ENCODE results near the gene COA4. TPM values are rescaled to one million over a fixed set of nuclear protein-coding genes. Genes with fewer than 3 reads are reported as not detected.
A peak's percentile ranks its signal among the peaks of the same experiment; 100 is the strongest.
"Not testable (repeated sequence)": the region's sequence is repeated elsewhere in the genome, so short reads cannot be mapped to it uniquely, and the experiment has no call there.

Gene COA4
- total RNA-seq, 1 donor from 2014 or later: 71.3 TPM

DNA sequence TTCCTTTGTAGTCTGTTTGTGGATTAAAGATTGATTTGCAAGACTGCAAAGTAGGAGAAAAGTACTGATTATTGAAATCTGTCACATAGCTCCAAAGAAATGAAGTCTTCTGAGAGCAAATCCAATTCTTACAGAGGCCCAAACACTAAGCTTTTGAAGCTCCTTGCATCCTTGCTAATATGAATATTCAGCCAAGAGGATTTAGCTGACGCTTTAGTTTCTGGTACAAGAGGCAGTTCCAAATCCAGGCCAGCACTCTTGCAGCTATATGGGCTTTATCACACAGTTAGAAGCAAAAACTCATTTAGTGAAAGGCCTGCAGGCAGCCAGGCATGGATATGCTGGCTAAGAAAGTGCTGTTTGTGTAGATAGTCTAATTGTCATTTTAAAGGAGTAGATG, 12.9 kb upstream of the COA4 start:
- Mint-ChIP-seq H3K9me3 (ENCODE audit: low read depth) (no peaks in the 10 kb centered on the region), H3K27ac (no peak overlapping the region)
- TF ChIP-seq, protein P1, sequence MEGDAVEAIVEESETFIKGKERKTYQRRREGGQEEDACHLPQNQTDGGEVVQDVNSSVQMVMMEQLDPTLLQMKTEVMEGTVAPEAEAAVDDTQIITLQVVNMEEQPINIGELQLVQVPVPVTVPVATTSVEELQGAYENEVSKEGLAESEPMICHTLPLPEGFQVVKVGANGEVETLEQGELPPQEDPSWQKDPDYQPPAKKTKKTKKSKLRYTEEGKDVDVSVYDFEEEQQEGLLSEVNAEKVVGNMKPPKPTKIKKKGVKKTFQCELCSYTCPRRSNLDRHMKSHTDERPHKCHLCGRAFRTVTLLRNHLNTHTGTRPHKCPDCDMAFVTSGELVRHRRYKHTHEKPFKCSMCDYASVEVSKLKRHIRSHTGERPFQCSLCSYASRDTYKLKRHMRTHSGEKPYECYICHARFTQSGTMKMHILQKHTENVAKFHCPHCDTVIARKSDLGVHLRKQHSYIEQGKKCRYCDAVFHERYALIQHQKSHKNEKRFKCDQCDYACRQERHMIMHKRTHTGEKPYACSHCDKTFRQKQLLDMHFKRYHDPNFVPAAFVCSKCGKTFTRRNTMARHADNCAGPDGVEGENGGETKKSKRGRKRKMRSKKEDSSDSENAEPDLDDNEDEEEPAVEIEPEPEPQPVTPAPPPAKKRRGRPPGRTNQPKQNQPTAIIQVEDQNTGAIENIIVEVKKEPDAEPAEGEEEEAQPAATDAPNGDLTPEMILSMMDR (IDR thresholded peaks at IDR 0.05; ENCODE audit: unreplicated experiment): no peak

DNA sequence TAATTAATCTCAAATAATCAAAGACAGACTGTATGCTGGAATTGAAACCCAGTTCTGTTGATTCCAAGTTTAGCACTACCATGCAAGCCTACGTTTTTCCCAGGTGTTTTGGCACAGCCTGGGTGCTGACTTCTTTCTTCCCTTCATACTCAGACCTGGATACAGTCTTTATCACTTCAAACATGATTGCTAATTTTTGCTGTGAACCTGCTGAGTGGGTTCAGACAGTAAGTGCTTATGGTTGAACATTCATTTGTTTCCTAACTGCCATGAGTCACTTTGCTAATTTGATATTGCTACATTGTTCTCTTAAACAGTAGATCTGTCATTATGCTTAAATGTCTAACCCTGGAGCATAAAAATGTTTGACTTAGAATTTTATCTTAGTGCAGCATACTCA, 12.4 kb upstream of the COA4 start:
- peaks cover 11% of the 10 kb centered on the region for H3K36me3 Mint-ChIP-seq (ENCODE audit: insufficient read depth)
- TF ChIP-seq, protein P1 (IDR thresholded peaks at IDR 0.05; ENCODE audit: unreplicated experiment): no peak
- no peaks in the 10 kb centered on the region for H3K27me3 Mint-ChIP-seq
- DNase-seq (ENCODE audit: low spot score, unreplicated experiment): no peak
- H3K4me3 Mint-ChIP-seq (ENCODE audit: low read depth): no peak overlapping the region
- H3K4me1 Mint-ChIP-seq (ENCODE audit: low read depth): no peaks in the 10 kb centered on the region
- H3K9me3 Mint-ChIP-seq (ENCODE audit: low read depth): no peaks in the 10 kb centered on the region
- H3K27ac Mint-ChIP-seq: no peak overlapping the region

More for the DNA sequence above, 12.9 kb upstream of the COA4 start:
- Mint-ChIP-seq H3K4me3 (ENCODE audit: low read depth) (no peak overlapping the region), H3K27me3 (no peaks in the 10 kb centered on the region), H3K36me3 (ENCODE audit: insufficient read depth) (peaks cover 11% of the 10 kb centered on the region), H3K4me1 (ENCODE audit: low read depth) (no peaks in the 10 kb centered on the region)
- no peak for DNase-seq (ENCODE audit: low spot score, unreplicated experiment)

DNA sequence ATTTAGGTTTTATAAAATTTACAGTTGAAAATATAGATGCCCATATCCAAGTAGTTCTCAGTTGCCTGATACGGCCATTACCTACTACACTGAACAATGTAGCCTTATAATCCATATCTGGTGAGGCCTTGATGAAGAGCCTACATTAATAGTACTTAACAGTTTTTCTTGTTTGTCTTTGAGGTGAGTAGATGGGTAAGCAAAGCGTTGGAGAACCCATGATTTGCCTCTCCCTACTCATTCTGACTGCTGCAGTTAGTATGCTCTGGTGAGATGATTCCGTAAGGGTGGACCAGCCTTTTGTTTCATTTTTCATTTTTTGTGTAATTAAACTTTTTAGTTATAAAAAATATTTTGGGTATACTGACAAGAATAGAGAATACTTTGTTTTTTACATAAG, 11.6 kb upstream of the COA4 start:
- H3K36me3 Mint-ChIP-seq (ENCODE audit: insufficient read depth): peaks cover 14% of the 10 kb centered on the region
- TF ChIP-seq, protein P1 (IDR thresholded peaks at IDR 0.05; ENCODE audit: unreplicated experiment): no peak
- no peak overlapping the region for H3K27ac Mint-ChIP-seq
- H3K4me3 Mint-ChIP-seq (ENCODE audit: low read depth): no peak overlapping the region
- no peaks in the 10 kb centered on the region for H3K9me3 Mint-ChIP-seq (ENCODE audit: low read depth)
- H3K27me3 Mint-ChIP-seq: no peaks in the 10 kb centered on the region
- no peaks in the 10 kb centered on the region for H3K4me1 Mint-ChIP-seq (ENCODE audit: low read depth)
- DNase-seq (ENCODE audit: low spot score, unreplicated experiment): no peak

DNA sequence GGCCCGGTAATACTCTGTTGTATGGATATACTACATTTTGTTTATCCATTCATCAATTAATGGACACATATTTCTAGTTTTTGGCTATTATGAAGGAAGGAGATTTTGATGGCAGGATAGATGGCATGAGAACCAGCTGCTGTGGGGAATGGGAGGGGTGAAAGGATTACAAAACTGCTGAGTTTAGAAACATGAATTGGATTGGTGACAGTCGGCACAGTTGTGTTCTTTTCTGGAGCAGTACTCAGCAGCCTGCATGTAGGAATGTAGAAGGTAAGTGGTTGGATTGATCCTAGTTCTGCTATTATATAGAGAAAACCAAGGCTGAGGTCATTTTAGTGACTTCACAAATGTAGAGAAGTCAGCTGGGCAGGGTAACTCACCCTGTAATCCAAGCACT, 7.2 kb upstream of the COA4 start:
- peaks cover 6% of the 10 kb centered on the region for H3K36me3 Mint-ChIP-seq (ENCODE audit: insufficient read depth)
- peak overlapping the region; percentile 14 for H3K27ac Mint-ChIP-seq
- no peak for DNase-seq (ENCODE audit: low spot score, unreplicated experiment)
- no peaks in the 10 kb centered on the region for H3K9me3 Mint-ChIP-seq (ENCODE audit: low read depth)
- H3K4me3 Mint-ChIP-seq (ENCODE audit: low read depth): no peak overlapping the region
- no peaks in the 10 kb centered on the region for H3K4me1 Mint-ChIP-seq (ENCODE audit: low read depth)
- H3K27me3 Mint-ChIP-seq: no peaks in the 10 kb centered on the region
- TF ChIP-seq, protein P1 (IDR thresholded peaks at IDR 0.05; ENCODE audit: unreplicated experiment): no peak

DNA sequence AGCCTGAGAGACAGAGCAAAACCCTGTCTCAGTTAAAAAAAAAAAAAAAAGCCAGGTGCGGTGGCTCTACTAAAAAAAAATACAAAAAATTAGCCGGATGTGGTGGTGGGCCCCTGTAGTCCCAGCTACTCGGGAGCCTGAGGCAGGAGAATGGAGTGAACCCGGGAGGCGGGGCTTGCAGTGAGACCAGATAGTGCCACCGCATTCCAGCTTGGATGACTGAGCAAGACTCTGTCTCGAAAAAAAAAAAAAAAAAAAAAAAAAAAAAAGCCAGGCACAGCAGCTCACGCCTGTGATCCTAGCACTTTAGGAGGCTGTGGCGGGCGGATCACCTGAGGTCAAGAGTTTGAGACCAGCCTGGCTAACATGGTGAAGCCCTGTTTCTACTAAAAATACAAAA, 3.8 kb upstream of the COA4 start:
- not testable (repeated sequence) for H3K27me3 Mint-ChIP-seq, H3K27ac Mint-ChIP-seq

DNA sequence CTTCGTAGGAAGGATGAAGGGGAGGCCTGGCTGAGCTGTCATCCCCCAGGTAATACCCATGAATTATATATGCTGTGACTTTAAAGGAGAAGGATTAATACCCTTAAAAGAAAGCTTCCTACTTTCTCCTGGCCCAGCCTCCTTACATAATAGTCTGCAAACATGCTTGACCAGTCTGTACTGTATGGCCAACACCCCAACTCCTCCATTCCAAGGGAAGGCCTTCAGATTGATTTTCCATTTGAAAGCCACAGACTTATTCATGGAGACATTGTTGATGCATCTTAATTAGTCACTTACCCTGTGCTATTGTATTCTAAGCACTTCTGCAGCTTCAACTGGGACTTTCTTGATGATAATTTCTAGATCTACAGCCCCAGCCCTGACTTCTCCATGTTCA, 2.1 kb upstream of the COA4 start:
- Mint-ChIP-seq H3K4me1 (ENCODE audit: low read depth) (peaks cover 12% of the 10 kb centered on the region), H3K27ac (no peak overlapping the region), H3K4me3 (ENCODE audit: low read depth) (no peak overlapping the region), H3K27me3 (no peaks in the 10 kb centered on the region), H3K36me3 (ENCODE audit: insufficient read depth) (peaks cover 2% of the 10 kb centered on the region), H3K9me3 (ENCODE audit: low read depth) (no peaks in the 10 kb centered on the region)
- no peak for DNase-seq (ENCODE audit: low spot score, unreplicated experiment)
- TF ChIP-seq, protein P1 (IDR thresholded peaks at IDR 0.05; ENCODE audit: unreplicated experiment): no peak

More for the DNA sequence above, 3.8 kb upstream of the COA4 start:
- H3K36me3 Mint-ChIP-seq (ENCODE audit: insufficient read depth); DNase-seq (ENCODE audit: low spot score, unreplicated experiment); H3K4me3 Mint-ChIP-seq (ENCODE audit: low read depth); H3K9me3 Mint-ChIP-seq (ENCODE audit: low read depth); H3K4me1 Mint-ChIP-seq (ENCODE audit: low read depth): not testable (repeated sequence)
